ENCODE measurements around the gene KLHL15.
"Not testable (repeated sequence)": the region's sequence is repeated elsewhere in the genome, so short reads cannot be mapped to it uniquely, and the experiment has no call there.

KLHL15 gene

GRCh38 chrX:24014388-24015018, 12.5 kb downstream of the KLHL15 start:
- DNase-seq, result no peak

GRCh38 chrX:24012266-24012665, 14.7 kb downstream of the KLHL15 start:
- no peak for DNase-seq

- DNase-seq, result no peak
These were observed 21.1 kb downstream of the KLHL15 start for GRCh38 chrX:24005867-24006266.

GRCh38 chrX:24005028-24005427, 22.0 kb downstream of the KLHL15 start:
- DNase-seq, result no peak

GRCh38 chrX:24002792-24003191, 24.2 kb downstream of the KLHL15 start:
- DNase-seq, result no peak

GRCh38 chrX:24002167-24002566, 24.8 kb downstream of the KLHL15 start:
- no peak for DNase-seq

- no peak for DNase-seq
These were observed 27.3 kb downstream of the KLHL15 start for GRCh38 chrX:23999671-24000070.

GRCh38 chrX:23993012-23993633, 33.9 kb downstream of the KLHL15 start:
- no peak for DNase-seq

- no peak for DNase-seq
These were observed 34.6 kb downstream of the KLHL15 start for GRCh38 chrX:23992431-23992830.

- no peak for DNase-seq
These were observed 36.5 kb downstream of the KLHL15 start for GRCh38 chrX:23990455-23990854.

- no peak for DNase-seq
These were observed 37.3 kb downstream of the KLHL15 start for GRCh38 chrX:23989689-23990088.

- no peak for DNase-seq
These were observed 44.1 kb downstream of the KLHL15 start for GRCh38 chrX:23982891-23983290.

GRCh38 chrX:23981711-23982110, 45.3 kb downstream of the KLHL15 start:
- no peak for DNase-seq

- no peak for DNase-seq
These were observed 45.8 kb downstream of the KLHL15 start for GRCh38 chrX:23981222-23981621.

- no peak for DNase-seq
These were observed 47.0 kb downstream of the KLHL15 start for GRCh38 chrX:23980011-23980441.

- no peak for DNase-seq
These were observed 48.5 kb downstream of the KLHL15 start for GRCh38 chrX:23978491-23978890.

GRCh38 chrX:23965630-23966029, 61.4 kb downstream of the KLHL15 start:
- DNase-seq, result not testable (repeated sequence)

GRCh38 chrX:23964191-23964590, 62.8 kb downstream of the KLHL15 start:
- no peak for DNase-seq

GRCh38 chrX:23959781-23960180, 67.2 kb downstream of the KLHL15 start:
- DNase-seq, result no peak

GRCh38 chrX:23954396-23954795, 72.6 kb downstream of the KLHL15 start:
- DNase-seq, result no peak

- DNase-seq, result no peak
These were observed 73.1 kb downstream of the KLHL15 start for GRCh38 chrX:23953908-23954269.

- peak; percentile 19 for DNase-seq
These were observed 73.7 kb downstream of the KLHL15 start for GRCh38 chrX:23952984-23953907.

- no peak for DNase-seq
These were observed 74.6 kb downstream of the KLHL15 start for GRCh38 chrX:23952391-23952790.

GRCh38 chrX:23945206-23945605, 81.8 kb downstream of the KLHL15 start:
- DNase-seq, result no peak

All from COR-L47 (cell line).